Panc1 (cell line): ENCODE results near the gene TSPAN10. TPM values are rescaled to one million over a fixed set of nuclear protein-coding genes. Genes with fewer than 3 reads are reported as not detected.

Experiments
- ATAC-seq: fragments of 200-7000 bp; cut with Tn5 transposase; 2 replicates; pipeline ENCODE4 v1.9.1; 2020; ENCODE audit warnings: mild to moderate bottlenecking, moderate library complexity
- BruUV-seq: library from RNA; stranded (reverse); fragments of 400-500 nt; replicated peaks from 2 replicates; lab custom pipeline; 2021; lab: Mats Ljungman, UMichigan
- CTCF ChIA-PET: fragments of 300-600 bp; sonication (Branson Sonifier 250); formaldehyde crosslinking; loops from one replicate; lab custom pipeline; 2022; ENCODE audit warnings: antibody characterized with exemption; lab: Charles Lee
- POLR2A ChIA-PET: fragments of 300-600 bp; sonication (Branson Sonifier 250); formaldehyde crosslinking; loops from one replicate; lab custom pipeline; 2022; ENCODE audit warnings: antibody characterized with exemption; lab: Charles Lee
- DNase-seq: peaks from one replicate; pipeline ENCODE4 v3.0.0-alpha.2; 2010; ENCODE audit warnings: low read depth, low spot score
- H3K27ac ChIP-seq: 2 replicates; pipeline ENCODE4 v1.5.1; 2011; ENCODE audit warnings: mild to moderate bottlenecking, low read length, inconsistent platforms
- H3K27me3 ChIP-seq: fragments of 200-500 bp; sonication (Bioruptor generic); 2 replicates; pipeline ENCODE4 v1.6.0; 2014; ENCODE audit warnings: low read length, inconsistent platforms; ENCODE audit not compliant: control insufficient read depth, insufficient read depth
- H3K36me3 ChIP-seq: fragments of 200-500 bp; sonication (Bioruptor generic); 2 replicates; pipeline ENCODE4 v1.5.1; 2014; ENCODE audit warnings: inconsistent platforms, mild to moderate bottlenecking, low read length, moderate library complexity; ENCODE audit not compliant: control insufficient read depth, insufficient read depth
- H3K4me1 ChIP-seq: 2 replicates; pipeline ENCODE4 v1.5.1; 2011; ENCODE audit warnings: inconsistent platforms, mild to moderate bottlenecking, low read length, moderate library complexity; ENCODE audit not compliant: control insufficient read depth, insufficient read depth
- H3K4me3 ChIP-seq, 2 experiments: 2 replicates each; pipeline ENCODE4 v1.5.1; 2011 to 2012; ENCODE audit warnings: low read depth in 2 of 2, low read length in 2 of 2, mild to moderate bottlenecking in 2 of 2, inconsistent platforms in 1 of 2, moderate library complexity in 1 of 2
- H3K9me3 ChIP-seq: fragments of 200-500 bp; sonication (Bioruptor generic); 2 replicates; pipeline ENCODE4 v1.5.1; 2014; ENCODE audit warnings: low read depth, mild to moderate bottlenecking, inconsistent platforms, low read length, moderate library complexity; ENCODE audit not compliant: control insufficient read depth, insufficient read depth
- CTCF ChIP-seq: fragments of 450-650 bp; IDR thresholded peaks from 2 replicates; pipeline ENCODE4 v1.5.1; 2017; ENCODE audit warnings: mild to moderate bottlenecking
- POLR2AphosphoS5 ChIP-seq: IDR thresholded peaks from 2 replicates; pipeline ENCODE4 v1.6.1; 2012; ENCODE audit warnings: mild to moderate bottlenecking, low read depth, low read length, moderate library complexity
- REST ChIP-seq, 2 experiments: IDR thresholded peaks; 2 replicates each; pipeline ENCODE4 v1.6.1; 2011 to 2012; ENCODE audit warnings: low read depth in 2 of 2, control low read depth in 1 of 2, low read length in 1 of 2, mild to moderate bottlenecking in 1 of 2, moderate library complexity in 1 of 2; ENCODE audit not compliant: insufficient read depth in 1 of 2
- SIN3A ChIP-seq: IDR thresholded peaks from 2 replicates; pipeline ENCODE4 v1.6.1; 2012; ENCODE audit warnings: low read depth, mild to moderate bottlenecking, low read length, moderate library complexity, borderline replicate concordance; ENCODE audit not compliant: insufficient read depth
- TCF7L2 ChIP-seq: IDR thresholded peaks from 2 replicates; pipeline ENCODE4 v1.6.1; 2011; ENCODE audit warnings: mild to moderate bottlenecking, low read depth, low read length, inconsistent platforms
- in situ Hi-C: cut with HindIII; loops from 2 replicates; pipeline ENCODE4 v1.10.0; 2016; ENCODE audit warnings: low sequenced_read_pairs, low pct_unique_long_range_greater_than_20kb
- intact Hi-C: fragments of 100-400 bp; cut with micrococcal nuclease; formaldehyde crosslinking; loops from one replicate; pipeline ENCODE4 v1.10.0; 2022; ENCODE audit not compliant: unreplicated experiment
- total RNA-seq: library from RNA; stranded (reverse); gene quantifications from one replicate; pipeline ENCODE4 v1.2.1, GENCODE V29; 2021; ENCODE audit not compliant: unreplicated experiment

TSPAN10 gene
- total RNA-seq, 1 experiment from 2014 or later = 4.8 TPM

DNA sequence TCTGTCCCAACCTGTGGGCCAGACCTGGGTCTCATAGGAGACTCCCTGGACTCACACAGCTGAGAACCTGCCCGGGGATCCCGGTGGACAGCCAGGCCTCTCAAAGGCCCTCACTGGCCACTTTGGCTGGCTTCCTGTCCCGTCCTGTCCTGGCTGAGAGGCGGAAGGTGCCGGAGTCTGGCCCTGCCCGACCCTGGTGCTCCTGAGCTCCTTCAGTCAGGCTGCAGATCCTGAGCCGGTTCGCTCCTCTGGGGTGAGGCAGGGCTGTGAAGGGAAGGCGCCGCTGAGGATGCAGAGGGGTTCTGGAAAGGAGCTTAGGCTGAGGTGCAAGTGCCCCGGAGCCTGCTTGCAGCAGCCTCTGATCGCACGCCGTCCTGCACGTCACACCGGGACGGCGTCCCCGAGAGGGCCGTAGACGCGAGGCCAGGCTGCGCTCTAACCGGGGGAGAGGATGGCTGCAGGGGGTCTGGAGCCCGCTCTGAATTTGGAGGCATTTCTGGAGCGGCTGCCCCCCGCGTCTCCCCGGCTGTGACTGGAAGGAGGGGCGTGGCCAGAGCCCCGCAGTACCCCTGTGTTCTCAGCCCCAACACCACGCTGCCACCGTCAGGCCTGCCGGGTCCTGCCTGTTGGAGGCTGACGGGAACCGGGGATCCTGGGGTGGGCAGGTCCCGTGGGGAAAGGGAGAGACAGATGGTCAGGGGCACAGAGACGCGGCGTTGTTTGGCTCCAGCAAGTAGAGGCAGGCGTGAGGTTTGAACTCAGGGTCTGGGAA, 51.0 kb downstream of the TSPAN10 start:
- Histone ChIP-seq H3K4me1 (peaks cover 11% of the 10 kb centered on the region), H3K27ac (no peak overlapping the region), H3K9me3 (no peaks in the 10 kb centered on the region), H3K27me3 (no peaks in the 10 kb centered on the region), H3K36me3 (peaks cover 22% of the 10 kb centered on the region; the same call in 1 of the 2 replicates), H3K4me3 (no peak overlapping the region)
- no peak for TF ChIP-seq POLR2AphosphoS5
- no peak for TF ChIP-seq SIN3A
- TF ChIP-seq REST (IDR thresholded peaks at IDR 0.05; ENCODE audit: insufficient read depth in 1 of 2, low read depth in 2 of 2, low read length in 1 of 2) = no peak
- TF ChIP-seq TCF7L2 = no peak
- TF ChIP-seq CTCF = no peak
- BruUV-seq = no TSS peak
- CTCF ChIA-PET = no interaction called here
- intact Hi-C loops (no loop called here), in situ Hi-C loops (no loop called here)
- POLR2A ChIA-PET = no interaction called here
- DNase-seq = no peak
- ATAC-seq = no peak

DNA sequence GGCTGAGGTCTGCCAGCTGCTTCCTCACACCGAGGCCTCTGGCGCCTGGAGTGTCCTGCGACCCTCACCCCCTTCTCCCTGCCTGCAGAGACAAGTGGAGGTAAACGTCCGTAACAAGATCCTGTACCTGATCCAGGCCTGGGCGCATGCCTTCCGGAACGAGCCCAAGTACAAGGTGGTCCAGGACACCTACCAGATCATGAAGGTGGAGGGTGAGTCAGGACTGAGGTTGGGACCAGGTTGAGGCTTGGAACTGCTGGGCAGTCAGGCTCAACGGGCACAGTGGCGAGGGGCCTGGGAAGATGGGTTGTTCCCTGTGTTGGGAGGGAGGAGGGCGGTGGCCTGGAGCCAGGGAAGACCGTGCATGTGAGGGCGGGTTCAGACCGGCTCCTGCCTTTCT, 51.6 kb downstream of the TSPAN10 start:
- in situ Hi-C loops = no loop called here
- intact Hi-C loops = no loop called here
- Histone ChIP-seq H3K36me3 (peaks cover 18% of the 10 kb centered on the region; the same call in 1 of the 2 replicates), H3K4me1 (peaks cover 11% of the 10 kb centered on the region), H3K9me3 (no peaks in the 10 kb centered on the region), H3K27me3 (no peaks in the 10 kb centered on the region), H3K27ac (no peak overlapping the region), H3K4me3 (no peak overlapping the region)
- TF ChIP-seq SIN3A = no peak
- TF ChIP-seq CTCF = no peak
- ChIA-PET CTCF (no interaction called here), POLR2A (no interaction called here)
- ATAC-seq (no peak), DNase-seq (no peak)
- no TSS peak for BruUV-seq
